Raji (cell line): ENCODE measurements around the gene FBXO10.

Experiments
- POLR2A ChIP-seq: IDR thresholded peaks from 2 replicates; pipeline ENCODE4 v1.6.1; 2011; ENCODE audit warnings: low read depth, low read length, control low read depth; ENCODE audit not compliant: insufficient read depth

The FBXO10 gene

GRCh38 chr9:37563806-37564513 lies 12.2 kb downstream of the FBXO10 start:
- no peak for TF ChIP-seq POLR2A

- no peak for TF ChIP-seq POLR2A
These were observed 13.4 kb downstream of the FBXO10 start for GRCh38 chr9:37562826-37563225.

- TF ChIP-seq POLR2A, result no peak
These were observed 14.5 kb downstream of the FBXO10 start for GRCh38 chr9:37561682-37562081.

GRCh38 chr9:37559855-37560592 lies 16.2 kb downstream of the FBXO10 start:
- TF ChIP-seq POLR2A, result no peak

GRCh38 chr9:37559125-37559524 lies 17.1 kb downstream of the FBXO10 start:
- TF ChIP-seq POLR2A, result no peak

GRCh38 chr9:37555786-37556185 lies 20.4 kb downstream of the FBXO10 start:
- TF ChIP-seq POLR2A, result no peak

GRCh38 chr9:37554318-37554717 lies 21.9 kb downstream of the FBXO10 start:
- TF ChIP-seq POLR2A, result no peak

- no peak for TF ChIP-seq POLR2A
These were observed 24.3 kb downstream of the FBXO10 start for GRCh38 chr9:37551888-37552287.

GRCh38 chr9:37551468-37551867 lies 24.7 kb downstream of the FBXO10 start:
- no peak for TF ChIP-seq POLR2A

- TF ChIP-seq POLR2A, result no peak
These were observed 25.4 kb downstream of the FBXO10 start for GRCh38 chr9:37550781-37551180.

- no peak for TF ChIP-seq POLR2A
These were observed 26.7 kb downstream of the FBXO10 start for GRCh38 chr9:37549527-37549926.

GRCh38 chr9:37547328-37547878 lies 28.8 kb downstream of the FBXO10 start:
- no peak for TF ChIP-seq POLR2A

GRCh38 chr9:37543468-37543867 lies 32.7 kb downstream of the FBXO10 start:
- no peak for TF ChIP-seq POLR2A

GRCh38 chr9:37542895-37543294 lies 33.3 kb downstream of the FBXO10 start:
- no peak for TF ChIP-seq POLR2A

- no peak for TF ChIP-seq POLR2A
These were observed 33.7 kb downstream of the FBXO10 start for GRCh38 chr9:37542488-37542887.

- TF ChIP-seq POLR2A, result no peak
These were observed 34.7 kb downstream of the FBXO10 start for GRCh38 chr9:37541465-37541864.
